ENCODE measurements around the gene RAD52. TPM values are rescaled to one million over a fixed set of nuclear protein-coding genes. Genes with fewer than 3 reads are reported as not detected.

Gene RAD52
- total RNA-seq, 1 experiment from 2014 or later = 15.3 TPM

DNA sequence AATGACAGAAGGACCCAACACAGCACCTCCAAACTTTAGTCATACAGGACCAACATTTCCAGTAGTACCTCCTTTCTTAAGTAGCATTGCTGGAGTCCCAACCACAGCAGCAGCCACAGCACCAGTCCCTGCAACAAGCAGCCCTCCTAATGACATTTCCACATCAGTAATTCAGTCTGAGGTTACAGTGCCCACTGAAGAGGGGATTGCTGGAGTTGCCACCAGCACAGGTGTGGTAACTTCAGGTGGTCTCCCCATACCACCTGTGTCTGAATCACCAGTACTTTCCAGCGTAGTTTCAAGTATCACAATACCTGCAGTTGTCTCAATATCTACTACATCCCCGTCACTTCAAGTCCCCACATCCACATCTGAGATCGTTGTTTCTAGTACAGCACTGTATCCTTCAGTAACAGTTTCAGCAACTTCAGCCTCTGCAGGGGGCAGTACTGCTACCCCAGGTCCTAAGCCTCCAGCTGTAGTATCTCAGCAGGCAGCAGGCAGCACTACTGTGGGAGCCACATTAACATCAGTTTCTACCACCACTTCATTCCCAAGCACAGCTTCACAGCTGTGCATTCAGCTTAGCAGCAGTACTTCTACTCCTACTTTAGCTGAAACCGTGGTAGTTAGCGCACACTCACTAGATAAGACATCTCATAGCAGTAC, 64.6 kb downstream of the RAD52 start:
- no peak overlapping the region for H3K4me2 ChIP-seq (ENCODE audit: insufficient read depth, insufficient read length, low read length)
- no peak overlapping the region for H2BK5ac ChIP-seq (ENCODE audit: insufficient read length, low read length)
- no peaks in the 10 kb centered on the region for H3K4me1 ChIP-seq (ENCODE audit: insufficient read depth, low read length)
- no peak overlapping the region for H4K5ac ChIP-seq (ENCODE audit: insufficient read length, low read depth, low read length)
- H2AFZ ChIP-seq (ENCODE audit: low read length) = no peak overlapping the region
- no peak for DNase-seq
- no peaks in the 10 kb centered on the region for H3K79me2 ChIP-seq (ENCODE audit: insufficient read depth, low read length)
- no peak overlapping the region for H3K9ac ChIP-seq (ENCODE audit: extremely low read depth, insufficient read length, low read length)
- H3K56ac ChIP-seq (ENCODE audit: insufficient read length, low read depth, low read length) = no peak overlapping the region
- no peak overlapping the region for H4K8ac ChIP-seq (replicated peaks; ENCODE audit: insufficient read length, low read depth, low read length)
- TF ChIP-seq, protein P1, sequence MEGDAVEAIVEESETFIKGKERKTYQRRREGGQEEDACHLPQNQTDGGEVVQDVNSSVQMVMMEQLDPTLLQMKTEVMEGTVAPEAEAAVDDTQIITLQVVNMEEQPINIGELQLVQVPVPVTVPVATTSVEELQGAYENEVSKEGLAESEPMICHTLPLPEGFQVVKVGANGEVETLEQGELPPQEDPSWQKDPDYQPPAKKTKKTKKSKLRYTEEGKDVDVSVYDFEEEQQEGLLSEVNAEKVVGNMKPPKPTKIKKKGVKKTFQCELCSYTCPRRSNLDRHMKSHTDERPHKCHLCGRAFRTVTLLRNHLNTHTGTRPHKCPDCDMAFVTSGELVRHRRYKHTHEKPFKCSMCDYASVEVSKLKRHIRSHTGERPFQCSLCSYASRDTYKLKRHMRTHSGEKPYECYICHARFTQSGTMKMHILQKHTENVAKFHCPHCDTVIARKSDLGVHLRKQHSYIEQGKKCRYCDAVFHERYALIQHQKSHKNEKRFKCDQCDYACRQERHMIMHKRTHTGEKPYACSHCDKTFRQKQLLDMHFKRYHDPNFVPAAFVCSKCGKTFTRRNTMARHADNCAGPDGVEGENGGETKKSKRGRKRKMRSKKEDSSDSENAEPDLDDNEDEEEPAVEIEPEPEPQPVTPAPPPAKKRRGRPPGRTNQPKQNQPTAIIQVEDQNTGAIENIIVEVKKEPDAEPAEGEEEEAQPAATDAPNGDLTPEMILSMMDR (conservative IDR thresholded peaks at IDR 0.05) = no peak
- no peaks in the 10 kb centered on the region for H3K9me3 Mint-ChIP-seq
- H4K20me1 ChIP-seq (ENCODE audit: control insufficient read depth, insufficient read depth, insufficient read length) = no peaks in the 10 kb centered on the region
- no peak overlapping the region for H2BK120ac ChIP-seq (ENCODE audit: low read depth, low read length, poor library complexity, severe bottlenecking)
- H3K14ac ChIP-seq (ENCODE audit: insufficient read depth, low read length) = no peak overlapping the region
- no peak overlapping the region for H2AK5ac ChIP-seq (ENCODE audit: insufficient read length, low read length)
- no peak overlapping the region for H3K18ac ChIP-seq (ENCODE audit: insufficient read length, low read depth, low read length)
- no peak overlapping the region for H4K91ac ChIP-seq (ENCODE audit: insufficient read length, low read depth, low read length)
- H3K9me3 ChIP-seq (ENCODE audit: control insufficient read depth, low read depth, low read length) = no peaks in the 10 kb centered on the region
- no peaks in the 10 kb centered on the region for H3K27me3 ChIP-seq (ENCODE audit: insufficient read depth, low read length)
- H3K27me3 Mint-ChIP-seq (ENCODE audit: low read depth) = no peaks in the 10 kb centered on the region
- H3K4ac ChIP-seq (ENCODE audit: low read depth, low read length) = no peak overlapping the region
- no peaks in the 10 kb centered on the region for H3K23me2 ChIP-seq (ENCODE audit: insufficient read length, low read depth, low read length, poor library complexity, severe bottlenecking)
- H3K23ac ChIP-seq (ENCODE audit: insufficient read length, low read depth, low read length) = no peak overlapping the region
- H3K27ac ChIP-seq (ENCODE audit: insufficient read length, low read depth, low read length) = no peak overlapping the region
- no peak overlapping the region for H2BK12ac ChIP-seq (ENCODE audit: insufficient read length, low read depth, low read length)
- no peak overlapping the region for H3T11ph ChIP-seq (ENCODE audit: low read length)
- no peak overlapping the region for H2BK15ac ChIP-seq (ENCODE audit: low read depth, low read length)
- H3K79me1 ChIP-seq (ENCODE audit: insufficient read depth, low read depth, low read length, poor library complexity, severe bottlenecking) = no peaks in the 10 kb centered on the region
- peaks cover 44 to 95% (median 94%) of the 10 kb centered on the region in 3 experiments; a peak in 6 of 7 replicates for H3K36me3 Mint-ChIP-seq (ENCODE audit: insufficient read depth in 1 of 3, low read depth in 3 of 3)
- H3K27ac Mint-ChIP-seq = no peak overlapping the region
- no peaks in the 10 kb centered on the region for H3K4me1 Mint-ChIP-seq
- no peak overlapping the region for H3K4me3 Mint-ChIP-seq
- H2BK20ac ChIP-seq (ENCODE audit: low read depth, low read length, poor library complexity, severe bottlenecking) = no peak overlapping the region
- no CpG with 5 or more reads among the region's 5 CpGs for WGBS (ENCODE audit: extremely low coverage, insufficient read length, low lambda C conversion rate)
